Transverse colon (tissue), 4 donors: ENCODE data around the gene PTDSS2. TPM values are rescaled to one million over a fixed set of nuclear protein-coding genes. Genes with fewer than 3 reads are reported as not detected.

ENCODE experiments used
- DNase-seq: peaks from one replicate; pipeline ENCODE4 v3.0.0-alpha.2; 2019
- H3K27ac ChIP-seq, 4 donors: fragments of 200-600 bp; sonication (generic); 2 replicates each; pipeline ENCODE4 v1.5.1; 2016 to 2018; ENCODE audit warnings: inconsistent platforms in 4 of 4
- H3K27me3 ChIP-seq: fragments of 200-600 bp; sonication (generic); 2 replicates; pipeline ENCODE4 v1.5.1; 2017; ENCODE audit warnings: inconsistent platforms
- H3K36me3 ChIP-seq, 4 donors: fragments of 200-600 bp; sonication (generic); 2 replicates each; pipeline ENCODE4 v1.5.1; 2017 to 2019; ENCODE audit warnings: inconsistent platforms in 4 of 4
- H3K4me1 ChIP-seq, 4 donors: fragments of 200-600 bp; sonication (generic); 2 replicates each; pipeline ENCODE4 v1.5.1; 2017 to 2020; ENCODE audit warnings: inconsistent platforms in 4 of 4
- H3K4me3 ChIP-seq, 4 donors: fragments of 200-600 bp; sonication (generic); 1 replicate in 1 of 4; 2 replicates in 3 of 4; pipeline versions ENCODE4 v1.5.1 to v1.6.1; 2017 to 2019; ENCODE audit warnings: inconsistent platforms in 4 of 4
- H3K9me3 ChIP-seq, 2 donors: fragments of 200-600 bp; sonication (generic); 2 replicates each; pipeline ENCODE4 v1.5.1; 2017 to 2019; ENCODE audit warnings: inconsistent platforms in 2 of 2
- CTCF ChIP-seq, 5 experiments: fragments of 200-600 bp in 3 of 5; fragments of 450-650 bp in 2 of 5; sonication (generic) in 3 of 5; IDR thresholded peaks; 1 replicate in 2 of 5; 2 replicates in 3 of 5; pipeline ENCODE4 v1.5.1; 2016 to 2017; ENCODE audit warnings: antibody characterized with exemption in 5 of 5, inconsistent platforms in 3 of 5, mild to moderate bottlenecking in 2 of 5, moderate library complexity in 1 of 5
- EP300 ChIP-seq: sonication (generic); formaldehyde crosslinking; IDR thresholded peaks from one replicate; pipeline ENCODE4 v1.6.1; 2017; ENCODE audit warnings: antibody characterized with exemption, low read depth
- POLR2A ChIP-seq: fragments of 450-650 bp; IDR thresholded peaks from one replicate; pipeline ENCODE4 v1.6.1; 2016; ENCODE audit warnings: antibody characterized with exemption, mild to moderate bottlenecking, moderate library complexity
- POLR2AphosphoS5 ChIP-seq, 3 donors: sonication (generic); formaldehyde crosslinking; IDR thresholded peaks; one replicate each; pipeline ENCODE4 v1.6.1; 2016; ENCODE audit warnings: antibody characterized with exemption in 3 of 3
- WGBS, 2 donors: methylation state at CpG; one replicate each; pipeline ENCODE4 v1.1.5; 2018; ENCODE audit warnings: low coverage in 1 of 2; 5-methylcytosine and 5-hydroxymethylcytosine counted together
- in situ Hi-C, 4 donors: fragments of 200-750 bp; cut with MboI; loops; one replicate each; pipeline versions ENCODE4 v1.15.0 to v1.15.1; 2017; ENCODE audit warnings: low sequenced_read_pairs in 3 of 4, low pct_ligation_motif_present in 1 of 4, low pct_unique_long_range_greater_than_20kb in 1 of 4
- intact Hi-C: fragments of 100-400 bp; cut with DNase I; formaldehyde crosslinking; loops from one replicate; pipeline ENCODE4 v1.15.1; 2023; ENCODE audit warnings: low total_unique reads
- total RNA-seq, 4 donors: library from RNA; depleted of rRNA; stranded (reverse); fragments of >200 nt; gene quantifications; one replicate each; pipeline ENCODE4 v1.1.0, GENCODE V29; 2016

PTDSS2 gene
- total RNA-seq, 4 donors from 2014 or later, result 28.5 to 264 (median 76.0) TPM

- Histone ChIP-seq H3K27me3 (no peaks in the 10 kb centered on the region), H3K4me3 (peak overlapping the region; percentile 36 to 73 (median 57)), H3K36me3 (no peaks in the 10 kb centered on the region), H3K27ac (peak overlapping the region; percentile 92 to 98 (median 95)), H3K9me3 (no peaks in the 10 kb centered on the region), H3K4me1 (peaks cover 25 to 68% (median 54%) of the 10 kb centered on the region in 4 donors)
- peak; percentile 97 for DNase-seq
- in situ Hi-C loops, result no loop called here
- 3% methylated on average over 8 to 36 of the region's 55 CpGs for WGBS, 2 donors
- intact Hi-C loops, result loop anchor here (10.0 kb wide), 1 partner anchor 73 kb away; no protein-coding TSS in a partner anchor
- TF ChIP-seq EP300, result peak; percentile 7
- TF ChIP-seq CTCF (IDR thresholded peaks at IDR 0.05), result peak; percentile 76 to 98 (median 86)
- TF ChIP-seq POLR2AphosphoS5 (IDR thresholded peaks at IDR 0.05), result peak; percentile 89 to 93 (median 92)
- TF ChIP-seq POLR2A, result peak; percentile 76
Measured at GRCh38 chr11:447923-448731, 2.0 kb upstream of the PTDSS2 start.

DNA sequence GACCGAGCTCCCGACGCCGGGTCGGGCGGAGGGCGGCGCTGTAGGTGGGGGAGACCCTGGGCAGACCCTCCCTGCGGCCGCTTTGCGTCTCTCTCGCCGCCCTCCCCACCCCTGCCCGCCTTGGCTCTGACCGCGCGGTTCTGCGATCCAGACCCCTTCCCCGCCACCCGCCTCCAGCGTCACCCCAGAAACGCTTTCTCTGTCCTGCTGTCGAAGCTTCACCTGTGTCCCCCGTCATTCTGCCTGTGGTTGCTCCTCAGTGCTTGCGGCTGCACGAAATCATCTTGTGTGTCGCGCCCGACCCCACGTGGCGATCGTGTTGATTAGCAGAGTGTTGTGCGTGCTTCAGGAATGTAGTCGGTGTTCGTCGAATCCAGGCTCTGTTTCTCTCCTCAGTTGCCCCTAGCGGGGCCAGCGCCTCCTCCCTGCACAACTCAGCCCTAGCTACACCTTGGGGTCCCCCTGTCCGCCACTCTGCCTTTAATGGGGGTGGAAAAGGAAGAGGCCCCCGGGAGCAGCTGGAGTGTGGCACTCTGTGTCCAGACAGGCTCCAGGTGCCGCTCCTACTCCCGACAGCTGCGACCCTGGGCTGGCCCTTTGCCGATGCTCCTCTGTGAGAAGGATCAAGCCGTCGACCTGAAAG lies 851 bp downstream of the PTDSS2 start:
- intact Hi-C loops (loop anchor here (10.0 kb wide), 1 partner anchor 54 kb away; the partner anchor contains the start of gene RNH1), in situ Hi-C loops (loop anchor here in 1 of 4 donors (10.0 kb wide), 1 partner anchor 46 kb away; no protein-coding TSS in a partner anchor)
- H3K4me1 ChIP-seq, result peaks cover 19 to 44% (median 30%) of the 10 kb centered on the region in 4 donors
- DNase-seq, result peak; percentile 79
- no peaks in the 10 kb centered on the region for H3K36me3 ChIP-seq
- 6% methylated on average over 37 of the region's 46 CpGs; no CpG with 5 or more reads in 1 of the 2 donors for WGBS, 2 donors
- no peaks in the 10 kb centered on the region for H3K27me3 ChIP-seq
- no peak for TF ChIP-seq POLR2A
- TF ChIP-seq CTCF (IDR thresholded peaks at IDR 0.05), result peak in 3 of 5 experiments; percentile 27 to 40 (median 34)
- peak in 1 of 3 donors; percentile 14 for TF ChIP-seq POLR2AphosphoS5 (IDR thresholded peaks at IDR 0.05)
- H3K9me3 ChIP-seq, result no peaks in the 10 kb centered on the region
- peak overlapping the region; percentile 76 to 99 (median 94) for H3K4me3 ChIP-seq
- H3K27ac ChIP-seq, result peak overlapping the region; percentile 92 to 98 (median 95)

DNA sequence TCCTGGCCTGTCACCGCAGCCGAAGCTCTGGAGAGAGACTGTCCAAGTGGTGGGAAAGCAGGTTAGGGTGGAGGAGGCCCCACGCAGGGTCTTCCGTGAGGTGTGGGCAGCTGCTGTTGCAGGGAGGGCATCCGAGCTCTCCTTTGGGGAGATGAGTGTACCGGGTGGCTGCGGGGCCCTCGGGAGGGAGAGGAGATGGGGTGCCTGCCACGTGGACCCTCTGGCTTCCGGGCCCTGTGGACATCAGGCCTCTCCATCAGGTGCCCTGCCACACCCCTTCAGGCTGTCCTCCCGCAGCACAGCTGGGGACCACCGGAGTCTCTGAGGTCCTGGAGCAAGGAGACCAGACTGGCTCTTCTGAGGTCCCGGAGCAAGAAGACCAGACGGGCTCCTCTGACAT lies 1.7 kb downstream of the PTDSS2 start:
- no peaks in the 10 kb centered on the region for H3K27me3 ChIP-seq
- TF ChIP-seq POLR2A (no peak), POLR2AphosphoS5 (IDR thresholded peaks at IDR 0.05) (no peak), CTCF (IDR thresholded peaks at IDR 0.05) (no peak), EP300 (no peak)
- 88% methylated on average over 14 of the region's 14 CpGs; no CpG with 5 or more reads in 1 of the 2 donors for WGBS, 2 donors
- intact Hi-C loops, result loop anchor here (10.0 kb wide), 1 partner anchor 53 kb away; the partner anchor contains the start of gene RNH1
- H3K36me3 ChIP-seq, result no peaks in the 10 kb centered on the region
- H3K9me3 ChIP-seq, result no peaks in the 10 kb centered on the region
- peaks cover 16 to 36% (median 26%) of the 10 kb centered on the region in 4 donors for H3K4me1 ChIP-seq
- no peak for DNase-seq
- H3K27ac ChIP-seq, result peak overlapping the region in 1 of 4 donors; percentile 98
- in situ Hi-C loops, result loop anchor here in 1 of 4 donors (10.0 kb wide), 1 partner anchor 47 kb away; no protein-coding TSS in a partner anchor
- H3K4me3 ChIP-seq, result peak overlapping the region in 1 of 4 donors; percentile 96
